ENCODE data around the gene MAX. TPM values are rescaled to one million over a fixed set of nuclear protein-coding genes. Genes with fewer than 3 reads are reported as not detected.

MAX gene
- total and polyA plus RNA-seq, 2 of the 8 experiments (the other 6 are each of a cell fraction or from before 2014, with no cell fraction given), result 36.9 to 65.1 TPM

- TF ChIP-seq RAD21 (IDR thresholded peaks at IDR 0.05 in 1 of 2, conservative IDR thresholded peaks at IDR 0.05 in 1 of 2; ENCODE audit: low read depth in 2 of 2, low read length in 2 of 2) (no peak), CHD7 (IDR thresholded peaks at IDR 0.05; ENCODE audit: insufficient replicate concordance, low read length) (no peak), TAF1 (IDR thresholded peaks at IDR 0.05; ENCODE audit: low read depth, low read length) (no peak), E2F6 (IDR thresholded peaks at IDR 0.05) (no peak)
Measured at GRCh38 chr14:65106316-65106715, 4.0 kb upstream of the MAX start (continued).
